ENCODE results near the gene TATDN2.
"Not testable (repeated sequence)": the region's sequence is repeated elsewhere in the genome, so short reads cannot be mapped to it uniquely, and the experiment has no call there.

Gene TATDN2

GRCh38 chr3:10289787-10290355, 41.6 kb downstream of the TATDN2 start:
- no peak for DNase-seq (ENCODE audit: low spot score)

GRCh38 chr3:10290481-10291176, 42.4 kb downstream of the TATDN2 start:
- DNase-seq (ENCODE audit: low spot score): no peak

GRCh38 chr3:10291641-10292040, 43.4 kb downstream of the TATDN2 start:
- no peak for DNase-seq (ENCODE audit: low spot score)

GRCh38 chr3:10292505-10293419, 44.5 kb downstream of the TATDN2 start, which contains the start of gene GHRL:
Gene GHRL, minus strand, starts transcription at chr3:10292947. Its CDS starts 2,767 bp downstream, at chr3:10290180.
- no peak for DNase-seq (ENCODE audit: low spot score)

- no peak for DNase-seq (ENCODE audit: low spot score)
Measured at GRCh38 chr3:10294030-10294586, 45.8 kb downstream of the TATDN2 start.

GRCh38 chr3:10298064-10298463, 49.8 kb downstream of the TATDN2 start:
- not testable (repeated sequence) for DNase-seq (ENCODE audit: low spot score)

- no peak for DNase-seq (ENCODE audit: low spot score)
Measured at GRCh38 chr3:10299175-10299574, 50.9 kb downstream of the TATDN2 start.

- no peak for DNase-seq (ENCODE audit: low spot score)
Measured at GRCh38 chr3:10299679-10300078, 51.4 kb downstream of the TATDN2 start.

- no peak for DNase-seq (ENCODE audit: low spot score)
Measured at GRCh38 chr3:10300087-10300486, 51.8 kb downstream of the TATDN2 start.

- DNase-seq (ENCODE audit: low spot score): no peak
Measured at GRCh38 chr3:10303105-10303504, 54.8 kb downstream of the TATDN2 start.

GRCh38 chr3:10303785-10304184, 55.5 kb downstream of the TATDN2 start:
- DNase-seq (ENCODE audit: low spot score): no peak

GRCh38 chr3:10304905-10305304, 56.6 kb downstream of the TATDN2 start:
- DNase-seq (ENCODE audit: low spot score): no peak

- no peak for DNase-seq (ENCODE audit: low spot score)
Measured at GRCh38 chr3:10305331-10305902, 57.2 kb downstream of the TATDN2 start.

GRCh38 chr3:10306156-10306555, 57.9 kb downstream of the TATDN2 start:
- no peak for DNase-seq (ENCODE audit: low spot score)

GRCh38 chr3:10308678-10309077, 60.4 kb downstream of the TATDN2 start:
- no peak for DNase-seq (ENCODE audit: low spot score)

GRCh38 chr3:10309736-10310135, 61.5 kb downstream of the TATDN2 start:
- peak; percentile 77 for DNase-seq (ENCODE audit: low spot score)

- DNase-seq (ENCODE audit: low spot score): no peak
Measured at GRCh38 chr3:10310578-10310977, 62.3 kb downstream of the TATDN2 start.

GRCh38 chr3:10311710-10312109, 63.5 kb downstream of the TATDN2 start:
- DNase-seq (ENCODE audit: low spot score): no peak

GRCh38 chr3:10312391-10312790, 64.1 kb downstream of the TATDN2 start:
- no peak for DNase-seq (ENCODE audit: low spot score)

GRCh38 chr3:10312861-10313260, 64.6 kb downstream of the TATDN2 start:
- peak; percentile 79 for DNase-seq (ENCODE audit: low spot score)

- DNase-seq (ENCODE audit: low spot score): no peak
Measured at GRCh38 chr3:10315101-10315500, 66.8 kb downstream of the TATDN2 start.

GRCh38 chr3:10315771-10316344, 67.6 kb downstream of the TATDN2 start:
- DNase-seq (ENCODE audit: low spot score): no peak
